SK-N-SH (cell line): ENCODE results near the gene BSN.

Source experiments
- RAD21 ChIP-seq: IDR thresholded peaks from 2 replicates; pipeline ENCODE4 v1.6.1; 2012; ENCODE audit warnings: mild to moderate bottlenecking, low read length
- TF ChIP-seq, protein P1 (sequence below): fragments of 200-600 bp; sonication (generic); IDR thresholded peaks from 2 replicates; pipeline ENCODE4 v1.6.1; 2017; ENCODE audit warnings: antibody characterized with exemption, mild to moderate bottlenecking, moderate library complexity

DNA sequence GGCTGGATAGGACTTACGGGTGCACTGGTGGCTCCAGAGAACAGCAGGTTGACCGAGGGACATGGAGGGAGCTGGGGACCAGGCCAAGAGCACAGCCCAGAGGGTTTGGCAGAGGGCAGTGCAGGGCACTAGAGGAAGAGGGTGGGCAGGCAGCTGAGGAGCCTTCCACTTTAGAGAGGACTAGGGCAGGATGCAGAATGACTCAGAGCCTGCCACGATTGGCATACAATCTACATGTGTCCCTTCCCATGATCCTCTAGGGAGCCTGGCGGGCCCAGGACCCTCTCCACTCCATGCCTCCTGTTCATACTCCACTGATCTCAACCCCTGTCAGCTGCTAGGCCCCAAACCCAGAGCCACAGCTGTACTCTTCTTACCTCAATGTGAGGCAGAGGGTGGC is 105.5 kb downstream of the BSN start:
- TF ChIP-seq RAD21, result no peak
- TF ChIP-seq, protein P1, sequence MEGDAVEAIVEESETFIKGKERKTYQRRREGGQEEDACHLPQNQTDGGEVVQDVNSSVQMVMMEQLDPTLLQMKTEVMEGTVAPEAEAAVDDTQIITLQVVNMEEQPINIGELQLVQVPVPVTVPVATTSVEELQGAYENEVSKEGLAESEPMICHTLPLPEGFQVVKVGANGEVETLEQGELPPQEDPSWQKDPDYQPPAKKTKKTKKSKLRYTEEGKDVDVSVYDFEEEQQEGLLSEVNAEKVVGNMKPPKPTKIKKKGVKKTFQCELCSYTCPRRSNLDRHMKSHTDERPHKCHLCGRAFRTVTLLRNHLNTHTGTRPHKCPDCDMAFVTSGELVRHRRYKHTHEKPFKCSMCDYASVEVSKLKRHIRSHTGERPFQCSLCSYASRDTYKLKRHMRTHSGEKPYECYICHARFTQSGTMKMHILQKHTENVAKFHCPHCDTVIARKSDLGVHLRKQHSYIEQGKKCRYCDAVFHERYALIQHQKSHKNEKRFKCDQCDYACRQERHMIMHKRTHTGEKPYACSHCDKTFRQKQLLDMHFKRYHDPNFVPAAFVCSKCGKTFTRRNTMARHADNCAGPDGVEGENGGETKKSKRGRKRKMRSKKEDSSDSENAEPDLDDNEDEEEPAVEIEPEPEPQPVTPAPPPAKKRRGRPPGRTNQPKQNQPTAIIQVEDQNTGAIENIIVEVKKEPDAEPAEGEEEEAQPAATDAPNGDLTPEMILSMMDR, result no peak
